Kidney capillary endothelial cell (primary cell): Measurements from ENCODE around the gene TNFAIP6.
A peak's percentile ranks its signal among the peaks of the same experiment; 100 is the strongest.
"Not testable (repeated sequence)": the region's sequence is repeated elsewhere in the genome, so short reads cannot be mapped to it uniquely, and the experiment has no call there.

Experiments
- DNase-seq: peaks from one replicate; pipeline ENCODE4 v3.0.0-alpha.2; 2018; ENCODE audit warnings: low spot score

Gene TNFAIP6

GRCh38 chr2:151357359-151357758 lies at the start of gene TNFAIP6:
Gene TNFAIP6 (plus strand): TSS chr2:151357592. CDS start chr2:151357667, 75 bp downstream.
- DNase-seq: no peak

GRCh38 chr2:151310313-151310712 lies 47.1 kb upstream of the TNFAIP6 start:
- not testable (repeated sequence) for DNase-seq

DNA sequence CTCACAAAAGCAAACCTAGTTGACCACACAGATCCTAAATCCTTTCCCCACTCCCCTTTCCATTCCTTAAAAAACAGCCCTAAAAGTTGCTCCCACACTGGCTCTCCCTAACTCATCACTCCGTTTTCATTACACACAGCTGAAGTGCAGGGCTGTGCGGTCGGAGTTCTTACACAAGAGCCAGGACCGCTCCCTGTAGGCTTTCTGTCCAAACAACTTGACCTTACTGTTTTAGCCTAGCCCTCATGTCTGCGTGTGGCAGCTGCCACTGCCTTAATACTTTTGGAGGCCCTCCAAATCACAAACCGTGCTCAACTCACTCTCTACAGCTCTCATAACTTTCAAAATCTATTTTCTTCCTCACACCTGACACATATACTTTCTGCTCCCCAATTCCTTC lies 45.0 kb upstream of the TNFAIP6 start:
- DNase-seq: not testable (repeated sequence)

DNA sequence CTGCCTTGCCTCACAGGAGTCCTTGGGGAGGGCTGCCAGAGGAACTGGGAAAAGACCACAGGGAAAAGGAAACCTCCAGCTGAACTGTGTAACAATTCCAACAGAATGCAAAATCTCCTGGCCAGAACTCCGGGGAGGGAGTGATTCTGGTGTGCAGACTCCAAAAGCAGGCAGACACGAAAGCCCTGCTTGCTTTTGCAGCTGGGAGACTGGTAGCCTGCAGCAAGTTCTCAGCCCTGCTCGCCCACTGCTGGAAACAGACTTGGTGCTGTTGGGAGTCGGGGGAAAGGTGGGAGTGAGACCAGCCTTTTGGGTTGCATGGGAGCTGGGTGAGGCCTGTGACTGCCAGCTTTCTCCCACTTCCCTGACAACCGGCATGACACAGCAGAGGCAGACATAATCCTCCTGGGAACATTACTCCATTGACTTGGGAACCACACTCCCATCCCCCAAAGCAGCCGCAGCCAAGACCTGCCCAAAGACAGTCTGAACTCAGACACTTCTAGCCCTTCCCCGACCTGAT lies 42.0 kb upstream of the TNFAIP6 start:
- no peak for DNase-seq

DNA sequence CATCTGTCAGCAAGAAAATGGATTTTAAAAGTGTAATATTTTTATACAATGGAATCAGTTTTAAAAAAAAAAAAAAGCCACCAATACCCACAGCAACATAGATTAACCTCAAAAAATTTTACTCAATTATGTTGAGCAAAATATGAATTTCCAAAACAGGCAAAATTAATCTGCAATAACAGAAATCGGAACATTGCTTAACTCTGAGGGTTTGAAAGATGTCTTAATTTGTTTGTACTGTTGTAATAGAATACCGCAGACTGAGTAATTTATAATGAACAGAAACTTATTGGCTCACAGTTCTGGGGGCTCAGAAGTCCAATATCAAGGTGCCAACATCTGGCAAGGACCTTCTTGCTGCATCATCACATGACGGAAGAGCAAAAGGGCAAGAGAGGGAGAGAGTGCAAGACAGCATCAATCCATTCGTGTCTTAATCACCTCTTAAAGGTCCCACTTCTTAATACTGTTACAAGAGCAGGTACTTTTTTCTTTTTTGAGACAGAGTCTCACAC lies 31.8 kb upstream of the TNFAIP6 start:
- no peak for DNase-seq

DNA sequence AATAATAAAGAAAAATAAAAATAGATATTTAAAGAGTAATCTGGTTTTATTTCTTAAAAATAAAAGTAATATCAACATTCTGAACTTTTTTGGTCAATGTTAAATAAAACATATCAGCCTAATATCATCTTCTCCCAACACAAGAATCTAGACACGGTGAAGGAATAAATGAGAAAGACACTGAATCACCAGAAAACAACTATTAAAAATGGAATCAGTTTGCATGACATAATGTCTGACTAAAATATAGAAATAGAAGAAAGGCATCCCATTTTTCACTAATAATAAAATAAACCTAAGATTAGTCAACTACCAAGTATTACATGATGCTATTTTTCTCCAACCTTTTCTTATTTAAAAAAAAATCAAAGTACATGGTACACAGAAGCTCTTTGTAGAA lies 30.8 kb upstream of the TNFAIP6 start:
- DNase-seq: no peak

DNA sequence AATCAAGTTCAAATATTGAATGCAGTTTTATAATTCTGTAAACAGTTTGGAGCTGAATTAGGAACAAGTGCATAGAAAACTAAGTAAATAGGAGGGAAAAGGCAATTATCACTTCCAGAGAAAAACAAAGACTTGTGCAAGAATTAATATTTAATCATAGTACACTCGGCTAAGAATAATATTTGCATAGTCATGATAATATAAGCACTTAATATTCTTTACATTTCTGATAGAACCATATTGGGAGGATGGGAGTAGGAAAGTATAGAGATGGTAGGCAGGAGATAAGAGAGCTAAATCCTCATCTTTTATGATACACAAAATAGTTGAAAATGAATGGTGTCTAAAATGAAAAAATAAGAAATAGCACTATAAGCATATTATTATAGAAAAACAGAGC lies 27.4 kb upstream of the TNFAIP6 start:
- DNase-seq: no peak

GRCh38 chr2:151333083-151333482 lies 24.3 kb upstream of the TNFAIP6 start:
- DNase-seq: no peak

DNA sequence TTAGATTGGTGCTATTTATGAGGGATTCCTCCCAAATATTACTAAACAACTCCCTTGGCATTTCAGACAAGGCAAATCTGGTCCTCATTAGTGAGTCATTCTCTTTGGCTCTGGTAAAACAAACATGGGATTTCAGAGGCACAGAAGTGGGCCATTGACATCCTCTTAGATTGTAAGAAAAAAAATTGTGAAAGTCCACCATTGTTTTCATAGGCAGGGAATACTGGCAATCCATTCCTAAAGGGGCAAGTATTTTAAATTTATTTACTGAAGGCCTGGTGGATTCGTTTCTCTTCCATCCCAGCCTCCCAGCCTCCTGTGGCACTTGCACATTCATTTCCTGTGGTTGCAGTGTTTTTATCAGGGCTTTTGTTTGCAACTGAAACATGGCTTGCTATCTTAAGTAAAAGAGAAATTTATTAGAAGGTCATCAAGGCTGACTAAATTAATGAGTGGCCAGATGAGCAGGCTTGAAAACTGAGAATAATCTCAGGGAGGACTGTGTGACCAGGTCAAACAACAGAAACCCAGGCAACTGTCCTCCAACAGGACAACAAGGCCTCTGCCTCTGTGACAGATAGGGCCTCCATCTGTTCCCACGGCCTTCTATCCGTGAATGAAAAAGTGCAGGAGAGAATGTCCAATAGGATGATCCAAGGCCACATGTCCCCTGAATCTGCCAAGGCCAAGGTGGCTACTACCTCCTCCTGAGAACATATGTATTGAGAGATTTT lies 23.1 kb upstream of the TNFAIP6 start:
- DNase-seq: peak; percentile 43

DNA sequence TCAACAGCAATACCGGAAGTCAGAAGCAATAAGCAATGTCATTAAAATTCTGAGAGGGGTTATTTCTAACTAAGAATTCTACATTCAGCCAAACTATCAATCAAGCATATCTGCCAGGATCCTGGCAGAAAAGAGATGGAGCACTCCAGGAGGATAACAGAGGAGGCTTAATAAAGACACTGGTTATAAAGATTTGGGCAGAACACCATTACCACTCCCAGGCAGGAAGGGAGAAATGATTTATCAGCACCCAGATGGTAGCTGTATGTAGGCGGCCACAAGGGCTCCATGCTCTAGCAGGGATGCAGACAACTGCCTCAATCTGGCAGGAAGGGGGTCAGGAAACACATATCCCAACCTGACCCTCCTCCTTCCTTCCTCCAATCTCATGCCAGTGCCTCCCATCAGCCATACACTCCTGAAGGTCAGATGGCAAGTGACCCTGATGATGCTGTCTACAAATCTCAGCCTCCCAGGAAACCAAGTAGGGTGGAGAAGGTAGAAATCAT lies 20.5 kb upstream of the TNFAIP6 start:
- DNase-seq: peak; percentile 30

GRCh38 chr2:151337643-151338042 lies 19.7 kb upstream of the TNFAIP6 start:
- DNase-seq: no peak

DNA sequence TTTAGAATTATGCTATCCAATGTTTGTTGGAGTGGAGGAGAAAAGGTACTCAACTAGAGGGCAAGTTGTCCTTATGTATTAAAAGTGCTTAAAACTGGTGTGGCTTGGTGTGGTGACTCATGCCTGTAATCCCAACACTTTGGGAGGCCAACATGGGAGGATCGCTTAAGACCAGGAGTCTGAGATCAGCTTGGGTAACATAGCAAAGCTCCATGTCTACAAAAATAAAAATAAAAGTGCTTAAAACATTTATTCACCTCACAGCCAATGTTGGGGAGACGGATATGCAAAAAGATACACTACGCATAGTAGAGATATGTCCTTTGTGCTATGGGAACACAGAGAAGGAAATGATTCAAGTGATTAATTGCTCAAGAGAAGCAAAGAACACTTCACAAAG lies 19.3 kb upstream of the TNFAIP6 start:
- DNase-seq: peak; percentile 68

- no peak for DNase-seq
Observed at GRCh38 chr2:151343073-151343472, 14.3 kb upstream of the TNFAIP6 start.

DNA sequence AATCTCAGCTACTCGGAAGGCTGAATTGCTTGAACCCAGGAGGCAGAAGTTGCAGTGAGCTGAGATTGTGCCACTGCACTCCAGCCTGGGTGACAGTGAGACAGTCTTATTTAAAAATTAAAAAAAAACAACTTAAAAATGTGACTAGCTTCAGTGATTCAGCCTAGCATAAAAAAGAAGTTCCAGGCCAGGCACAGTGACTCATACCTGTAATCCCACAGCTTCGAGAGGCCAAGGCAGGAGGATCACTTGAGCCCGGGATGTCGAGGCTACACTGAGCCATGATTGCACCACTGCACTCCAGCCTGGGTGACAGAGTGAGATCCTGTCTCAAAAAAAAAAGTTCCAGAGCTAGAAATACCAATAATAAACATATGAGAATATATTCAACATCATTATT lies 13.2 kb upstream of the TNFAIP6 start:
- DNase-seq: not testable (repeated sequence)

GRCh38 chr2:151344906-151345305 lies 12.5 kb upstream of the TNFAIP6 start:
- DNase-seq: no peak

DNA sequence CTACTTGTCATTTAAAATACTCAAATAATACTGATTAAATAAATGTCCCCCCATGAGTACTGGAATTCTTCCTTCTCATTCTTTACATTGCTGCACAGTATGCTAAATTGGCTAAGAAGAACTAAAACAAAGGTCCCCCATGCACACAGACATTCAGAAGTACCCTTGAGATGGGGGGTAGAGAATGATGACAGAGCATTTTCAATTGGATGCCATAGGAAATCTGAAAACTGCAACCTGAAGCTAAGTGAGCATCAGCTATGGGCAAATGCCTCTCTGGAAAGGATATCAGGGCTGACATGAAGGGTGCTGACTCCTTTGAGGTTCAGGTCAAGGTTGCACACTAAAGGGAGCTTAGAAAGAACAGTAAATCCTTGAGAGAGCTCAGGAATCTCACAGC lies 10.1 kb upstream of the TNFAIP6 start:
- DNase-seq: no peak

GRCh38 chr2:151347906-151348305 lies 9.5 kb upstream of the TNFAIP6 start:
- no peak for DNase-seq

DNA sequence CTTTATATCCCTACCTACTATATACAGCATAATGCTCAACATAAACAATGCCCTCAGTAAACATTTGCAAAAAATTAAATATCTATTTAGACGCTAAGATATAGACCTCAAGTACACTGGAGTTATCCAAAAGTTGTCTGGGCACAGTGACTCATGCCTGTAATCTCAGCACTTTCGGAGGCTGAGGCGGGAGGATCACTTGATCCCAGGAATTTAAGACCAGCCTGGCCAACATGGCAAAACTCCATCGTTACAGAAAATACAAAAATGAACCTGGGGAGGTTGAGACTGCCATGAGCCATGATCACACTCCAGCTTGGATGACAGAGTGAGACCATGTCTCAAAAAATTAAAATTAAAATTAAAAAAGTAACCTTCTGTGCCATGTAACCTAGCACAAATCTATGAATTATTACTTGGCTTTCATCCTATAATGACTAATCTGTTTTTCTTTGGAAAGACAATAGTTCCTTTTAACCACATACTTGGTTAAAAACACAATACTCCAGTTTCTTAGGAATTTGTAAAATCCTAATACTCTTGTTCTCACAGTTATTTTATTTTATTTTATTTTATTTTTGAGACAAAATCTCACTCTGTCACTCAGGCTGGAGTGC lies 6.7 kb upstream of the TNFAIP6 start:
- no peak for DNase-seq

- DNase-seq: no peak
Observed at GRCh38 chr2:151353995-151354394, 3.4 kb upstream of the TNFAIP6 start.

- no peak for DNase-seq
Observed at GRCh38 chr2:151354807-151355206, 2.6 kb upstream of the TNFAIP6 start.

GRCh38 chr2:151358166-151358970 lies 976 bp downstream of the TNFAIP6 start:
- DNase-seq: no peak

DNA sequence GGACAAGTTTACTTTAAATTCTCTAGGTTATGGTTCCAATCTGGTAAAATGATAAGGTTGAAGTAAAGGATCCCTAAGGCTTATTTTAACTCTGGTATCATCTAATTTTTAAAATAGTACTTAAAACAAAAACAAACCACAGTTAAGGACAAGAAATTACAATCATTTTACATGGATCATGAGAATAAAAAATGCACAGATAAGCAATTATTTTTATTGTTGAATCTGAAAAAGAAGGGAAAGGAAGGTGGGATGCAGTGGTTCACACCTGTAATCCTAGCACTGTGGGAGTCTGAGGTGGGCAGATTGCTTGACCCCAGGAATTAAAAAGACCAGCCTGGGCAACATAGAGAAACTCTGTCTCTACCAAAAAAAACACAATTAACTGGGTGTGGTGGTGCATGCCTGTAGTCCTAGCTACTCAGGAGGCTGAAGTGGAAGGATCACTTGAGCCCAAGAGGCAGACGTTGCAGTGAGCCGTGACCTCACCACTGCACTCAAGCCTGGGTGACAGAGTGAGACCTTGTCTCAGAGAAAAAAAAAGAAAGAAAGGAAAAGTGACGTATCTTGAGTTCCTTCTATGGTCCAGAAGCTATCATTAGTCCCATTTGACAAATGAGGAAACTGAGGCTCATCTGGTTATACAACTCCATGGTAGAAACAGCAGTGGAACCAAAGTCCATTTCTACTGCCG lies 2.5 kb downstream of the TNFAIP6 start:
- no peak for DNase-seq
